Gastroesophageal sphincter (tissue), 4 donors: ENCODE data around the gene RITA1. TPM values are rescaled to one million over a fixed set of nuclear protein-coding genes. Genes with fewer than 3 reads are reported as not detected.
A peak's percentile ranks its signal among the peaks of the same experiment; 100 is the strongest.

Experiments used
- ATAC-seq: fragments of 150-250 bp; one replicate; pipeline ENCODE4 v1.9.1; 2016; ENCODE audit warnings: mild to moderate bottlenecking, moderate library complexity
- H3K27ac ChIP-seq, 4 donors: fragments of 200-600 bp; sonication (generic) in 3 of 4; 1 replicate in 3 of 4; 2 replicates in 1 of 4; pipeline ENCODE4 v1.5.1; 2016 to 2019
- H3K27me3 ChIP-seq: fragments of 200-600 bp; sonication (generic); one replicate; pipeline ENCODE4 v1.5.1; 2019
- H3K36me3 ChIP-seq, 2 donors: fragments of 200-600 bp; sonication (generic); one replicate each; pipeline ENCODE4 v1.5.1; 2019; ENCODE audit warnings: control low read depth in 1 of 2
- H3K4me1 ChIP-seq, 3 donors: fragments of 200-600 bp; sonication (generic); 1 replicate in 2 of 3; 2 replicates in 1 of 3; pipeline ENCODE4 v1.5.1; 2016 to 2019; ENCODE audit warnings: control low read depth in 2 of 3
- H3K4me3 ChIP-seq, 2 donors: fragments of 200-600 bp; sonication (generic); one replicate each; pipeline ENCODE4 v1.5.1; 2019; ENCODE audit warnings: mild to moderate bottlenecking in 1 of 2, moderate library complexity in 1 of 2
- H3K9me3 ChIP-seq, 3 donors: fragments of 200-600 bp; sonication (generic); one replicate each; pipeline ENCODE4 v1.5.1; 2017 to 2019; ENCODE audit warnings: control low read depth in 2 of 3
- CTCF ChIP-seq, 4 experiments: fragments of 200-600 bp in 2 of 4; fragments of 450-650 bp in 2 of 4; sonication (generic) in 1 of 4; IDR thresholded peaks; one replicate each; pipeline ENCODE4 v1.5.1; 2017 to 2019; ENCODE audit warnings: antibody characterized with exemption in 4 of 4, mild to moderate bottlenecking in 2 of 4, moderate library complexity in 2 of 4
- EP300 ChIP-seq: sonication (generic); formaldehyde crosslinking; IDR thresholded peaks from one replicate; pipeline ENCODE4 v1.6.1; 2017; ENCODE audit warnings: antibody characterized with exemption, mild to moderate bottlenecking
- POLR2A ChIP-seq, 2 donors: fragments of 450-650 bp; IDR thresholded peaks; one replicate each; pipeline ENCODE4 v1.6.1; 2017; ENCODE audit warnings: antibody characterized with exemption in 2 of 2, mild to moderate bottlenecking in 2 of 2, moderate library complexity in 1 of 2
- POLR2AphosphoS5 ChIP-seq: sonication (generic); formaldehyde crosslinking; IDR thresholded peaks from one replicate; pipeline ENCODE4 v1.6.1; 2017; ENCODE audit warnings: antibody characterized with exemption
- WGBS, 2 donors: methylation state at CpG; one replicate each; pipeline ENCODE4 v1.1.5; 2018; ENCODE audit warnings: low coverage in 1 of 2; 5-methylcytosine and 5-hydroxymethylcytosine counted together
- total RNA-seq, 4 donors: library from RNA; depleted of rRNA; stranded (reverse); fragments of >200 nt; gene quantifications; one replicate each; pipeline ENCODE4 v1.1.0, GENCODE V29; 2016

Gene RITA1
- total RNA-seq, 4 donors from 2014 or later, result 12.3 to 22.8 (median 16.6) TPM

- Histone ChIP-seq H3K4me1 (peaks cover 5 to 63% (median 17%) of the 10 kb centered on the region in 3 donors), H3K27me3 (no peaks in the 10 kb centered on the region), H3K27ac (peak overlapping the region; percentile 76 to 96 (median 94)), H3K4me3 (peak overlapping the region; percentile 78 to 97), H3K36me3 (peaks cover 0 to 18% of the 10 kb centered on the region in 2 donors), H3K9me3 (no peaks in the 10 kb centered on the region)
- 1 to 6% methylated on average over 11 of the region's 11 CpGs for WGBS, 2 donors
- peak; percentile 28 for ATAC-seq
- TF ChIP-seq POLR2AphosphoS5 (peak; percentile 93), CTCF (IDR thresholded peaks at IDR 0.05) (no peak)
Observed at GRCh38 chr12:113222730-113223531, 37.4 kb downstream of the RITA1 start.

- H3K4me3 ChIP-seq, result no peak overlapping the region
- peaks cover 5 to 83% (median 20%) of the 10 kb centered on the region in 3 donors for H3K4me1 ChIP-seq
- H3K9me3 ChIP-seq, result no peaks in the 10 kb centered on the region
- peak overlapping the region in 1 of 4 donors; percentile 96 for H3K27ac ChIP-seq
- peaks cover 0 to 38% of the 10 kb centered on the region in 2 donors for H3K36me3 ChIP-seq
- no peaks in the 10 kb centered on the region for H3K27me3 ChIP-seq
- TF ChIP-seq CTCF (IDR thresholded peaks at IDR 0.05) (no peak), POLR2A (IDR thresholded peaks at IDR 0.05) (no peak), EP300 (no peak), POLR2AphosphoS5 (no peak)
- 97 to 98% methylated on average over 4 of the region's 4 CpGs for WGBS, 2 donors
- no peak for ATAC-seq
Observed at GRCh38 chr12:113224955-113225354, 39.4 kb downstream of the RITA1 start.

- Histone ChIP-seq H3K27me3 (no peaks in the 10 kb centered on the region), H3K36me3 (peaks cover 0 to 56% of the 10 kb centered on the region in 2 donors), H3K4me3 (no peak overlapping the region), H3K9me3 (no peaks in the 10 kb centered on the region), H3K27ac (peak overlapping the region in 2 of 4 donors; percentile 2 to 55), H3K4me1 (peaks cover 5 to 90% (median 25%) of the 10 kb centered on the region in 3 donors)
- ATAC-seq, result peak; percentile 47
- 100% methylated on average over 1 to 7 of the region's 13 CpGs for WGBS, 2 donors
- TF ChIP-seq CTCF (IDR thresholded peaks at IDR 0.05) (no peak), POLR2AphosphoS5 (peak; percentile 52)
Observed at GRCh38 chr12:113226696-113227568, 41.4 kb downstream of the RITA1 start.

GRCh38 chr12:113227686-113228391, 42.3 kb downstream of the RITA1 start:
- no peak for TF ChIP-seq CTCF (IDR thresholded peaks at IDR 0.05)
- no peak for TF ChIP-seq POLR2A (IDR thresholded peaks at IDR 0.05)
- no peak for TF ChIP-seq EP300
- no peak for TF ChIP-seq POLR2AphosphoS5
- Histone ChIP-seq H3K4me1 (peaks cover 0 to 90% (median 22%) of the 10 kb centered on the region in 3 donors), H3K27me3 (no peaks in the 10 kb centered on the region), H3K9me3 (no peaks in the 10 kb centered on the region), H3K4me3 (no peak overlapping the region), H3K27ac (peak overlapping the region in 2 of 4 donors; percentile 2 to 55), H3K36me3 (peaks cover 0 to 65% of the 10 kb centered on the region in 2 donors)
- WGBS, 2 donors, result 67 to 82% methylated on average over 1 to 2 of the region's 5 CpGs
- no peak for ATAC-seq
